GM18861 (cell line): ENCODE measurements around the gene CEP76.
"Not testable (repeated sequence)": the region's sequence is repeated elsewhere in the genome, so short reads cannot be mapped to it uniquely, and the experiment has no call there.

Experiments
- ATAC-seq: cut with Tn5 transposase; IDR thresholded peaks from one replicate; pipeline ENCODE4 v1.9.1; 2021; ENCODE audit not compliant: unreplicated experiment

The CEP76 gene

DNA sequence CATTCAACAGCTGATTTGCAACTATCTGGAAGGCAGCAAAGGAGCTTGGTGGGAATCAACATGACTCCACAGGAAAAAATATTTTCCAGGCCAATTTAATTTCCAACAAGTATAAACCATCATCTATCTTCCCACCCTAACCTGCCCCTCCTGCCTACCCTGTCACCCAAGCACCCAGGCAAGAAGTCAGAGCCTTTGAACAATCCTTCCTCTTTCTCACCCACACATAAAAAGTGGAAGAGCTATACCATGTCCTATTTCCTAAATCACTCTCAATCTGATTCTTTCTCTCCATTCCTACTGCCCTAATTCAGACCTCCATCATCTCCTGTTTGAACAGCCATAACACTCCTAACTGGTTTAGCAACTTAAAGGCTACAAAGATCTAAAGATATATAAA is 57.3 kb downstream of the CEP76 start:
- ATAC-seq: no peak

DNA sequence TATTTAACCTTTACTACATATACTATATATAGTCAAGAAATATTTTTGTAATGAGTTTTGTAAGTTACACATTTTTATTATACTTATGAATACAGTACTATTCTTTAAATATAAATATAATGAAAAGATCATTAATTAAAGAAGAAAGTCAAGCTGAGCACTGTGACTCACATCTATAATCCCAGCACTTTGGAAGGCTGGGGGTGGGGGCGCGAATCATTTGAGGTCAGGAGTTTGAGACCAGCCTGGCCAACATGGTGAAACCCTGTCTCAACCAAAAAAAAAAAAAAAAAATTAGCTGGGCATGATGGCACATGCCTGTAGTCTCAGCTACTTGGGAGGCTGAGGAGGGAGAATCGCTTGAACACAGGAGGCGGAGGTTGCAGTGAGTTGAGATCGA is 58.8 kb downstream of the CEP76 start:
- ATAC-seq: not testable (repeated sequence)

DNA sequence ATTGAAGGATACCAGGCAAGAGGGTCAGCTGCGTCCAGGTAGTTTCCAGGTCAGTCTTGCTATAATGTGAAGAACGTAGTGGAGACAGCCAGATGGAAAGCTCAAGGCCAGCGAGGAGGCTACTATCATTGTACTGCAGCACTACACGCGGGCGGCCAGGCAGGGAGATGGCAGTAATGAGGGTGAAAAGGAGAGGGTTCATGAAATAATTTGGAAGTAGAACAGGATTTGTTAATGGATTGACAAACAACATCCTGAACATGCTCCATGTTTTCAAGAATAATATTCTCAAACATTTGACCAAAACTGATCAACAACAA is 61.7 kb downstream of the CEP76 start:
- no peak for ATAC-seq

DNA sequence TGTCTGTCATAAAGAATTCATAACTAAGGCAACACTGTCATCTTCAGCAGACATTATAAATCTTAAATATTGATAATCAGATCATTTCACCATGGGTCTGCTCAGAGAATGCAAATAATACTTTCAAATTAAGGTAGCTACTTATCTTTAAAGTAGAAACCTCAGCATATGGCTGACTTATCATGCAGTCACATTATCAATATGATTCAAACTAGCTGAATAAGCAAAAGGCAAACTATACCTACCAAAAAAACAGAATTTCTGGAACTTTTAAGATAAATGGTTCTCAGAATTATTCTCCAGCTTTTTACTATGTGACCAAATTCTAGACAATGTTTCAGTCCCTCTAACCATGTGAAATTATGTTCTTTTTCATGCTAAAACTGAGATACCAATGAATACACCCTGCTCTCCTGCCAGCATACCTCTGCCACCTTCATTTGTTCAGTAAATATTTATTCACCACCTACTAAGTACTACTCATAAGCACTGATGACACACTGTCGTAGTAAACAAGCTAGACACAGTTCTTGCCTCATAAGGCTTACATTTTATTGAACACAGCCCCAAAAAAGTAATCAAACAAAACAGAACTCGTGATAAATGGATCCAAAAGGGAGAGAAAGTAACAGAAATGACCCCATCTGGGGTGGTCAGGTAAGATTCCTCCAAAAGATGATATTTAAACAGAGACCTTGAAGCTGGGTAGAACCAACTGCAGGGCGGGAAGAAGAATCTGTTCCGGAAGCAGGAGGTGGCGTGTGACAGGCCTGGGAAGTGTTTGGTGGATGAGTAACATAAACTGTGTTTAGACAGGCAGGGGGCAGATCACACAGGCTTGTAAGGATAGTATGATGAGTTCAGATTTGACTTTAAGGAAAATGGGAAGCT is 62.3 kb downstream of the CEP76 start:
- no peak for ATAC-seq

DNA sequence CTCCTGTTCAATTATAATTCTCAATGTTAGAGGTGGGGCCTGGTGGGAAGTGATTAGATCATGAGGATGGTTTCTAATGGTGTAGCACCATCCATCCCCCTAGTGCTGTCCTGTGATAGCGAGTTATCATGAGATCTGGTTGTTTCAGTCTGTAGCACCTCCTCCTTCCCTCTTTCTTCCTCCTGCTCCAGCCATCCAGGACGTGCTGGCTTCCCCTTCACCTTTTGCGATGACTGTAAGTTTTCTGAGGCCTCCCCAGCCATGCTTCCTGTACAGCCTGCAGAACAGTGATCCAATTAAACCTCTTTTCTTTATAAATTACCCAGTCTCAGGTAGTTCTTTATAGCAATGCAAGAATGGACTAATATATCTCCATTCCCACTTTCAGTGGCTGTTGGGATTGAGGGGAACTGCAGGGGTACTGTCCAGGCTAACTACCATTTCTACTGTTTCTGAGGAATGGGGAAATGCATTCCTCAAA is 63.8 kb downstream of the CEP76 start:
- no peak for ATAC-seq

DNA sequence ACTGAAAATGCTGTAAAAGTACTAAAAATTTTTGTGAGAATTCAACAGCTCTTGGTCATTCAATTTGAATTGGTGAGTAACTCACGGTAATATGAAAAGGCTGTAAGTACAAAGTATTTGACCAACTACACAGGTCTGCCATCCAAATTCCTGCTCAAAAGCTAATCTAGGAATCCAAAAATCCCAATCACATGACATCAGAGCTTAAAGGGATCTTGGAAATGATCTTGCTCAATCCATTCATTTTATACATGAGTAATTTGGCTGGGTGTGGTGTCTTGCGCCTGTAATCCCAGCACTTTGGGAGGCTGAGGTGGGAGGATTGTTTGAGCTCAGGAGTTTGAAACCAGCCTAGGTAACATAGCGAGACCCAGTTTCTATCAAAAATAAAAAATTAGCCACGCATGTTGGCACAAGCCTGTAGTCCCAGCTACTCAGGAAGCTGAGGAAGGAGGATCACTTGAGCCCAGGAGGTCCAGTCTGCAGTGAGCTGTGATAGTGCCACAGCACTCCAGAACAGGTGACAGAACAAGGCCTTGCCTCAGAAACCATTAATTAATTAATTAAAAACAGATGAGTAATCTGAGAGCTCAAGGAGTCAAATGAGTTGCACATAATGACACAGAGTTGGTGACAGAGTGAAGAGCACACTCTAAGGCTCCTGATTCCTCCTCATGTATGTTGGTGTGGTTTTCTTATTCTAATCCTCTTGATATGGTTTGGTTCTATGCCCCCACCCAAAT is 64.5 kb downstream of the CEP76 start:
- ATAC-seq: no peak

DNA sequence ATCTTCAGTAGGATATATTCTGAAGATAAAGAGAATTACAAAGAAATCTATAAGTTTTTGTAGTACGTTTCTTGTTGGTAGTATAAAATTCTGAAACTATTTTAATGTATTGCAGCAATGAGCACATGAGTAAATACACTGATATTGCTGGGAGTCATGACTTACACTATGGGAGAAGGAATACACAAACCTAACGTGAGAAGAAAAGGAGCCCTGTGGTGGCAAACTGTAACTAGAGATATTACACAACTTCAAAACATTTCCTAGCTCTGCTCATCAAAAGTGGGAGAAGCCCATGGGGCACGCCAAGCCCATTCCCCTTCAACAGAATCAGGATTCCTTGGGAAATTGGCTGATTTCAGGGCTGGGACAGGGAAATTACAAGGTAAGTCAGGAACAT is 65.1 kb downstream of the CEP76 start:
- no peak for ATAC-seq

DNA sequence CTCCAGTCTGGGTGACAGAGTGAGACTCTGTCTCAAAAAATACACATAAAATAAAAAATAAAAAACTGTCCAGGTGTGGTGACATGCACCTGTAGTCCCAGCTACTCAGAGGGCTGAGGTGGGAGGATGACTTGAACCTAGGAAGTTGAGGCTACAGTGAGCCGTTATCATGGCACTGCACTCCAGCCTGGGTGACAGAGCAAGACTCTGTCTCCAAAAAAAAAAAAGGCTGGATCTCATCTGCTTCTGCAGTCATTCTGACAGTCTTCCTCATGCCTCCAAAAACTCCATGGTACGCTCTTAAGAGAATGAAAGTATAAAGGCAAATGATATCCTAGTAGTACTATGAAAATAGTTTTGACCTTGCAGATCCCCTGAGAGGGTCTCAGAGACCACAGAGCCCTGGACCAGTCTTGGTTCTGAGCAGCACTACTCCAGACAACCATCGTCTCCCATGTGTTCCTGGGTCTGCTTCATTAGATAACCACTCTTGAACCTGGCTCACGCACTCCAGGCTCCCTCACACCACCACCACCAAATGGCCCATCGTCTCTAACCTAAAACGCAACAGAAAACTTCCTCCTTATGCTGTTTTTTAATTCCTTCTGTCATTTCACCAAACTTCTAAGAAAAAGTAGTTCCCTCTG is 70.6 kb downstream of the CEP76 start:
- ATAC-seq: no peak

DNA sequence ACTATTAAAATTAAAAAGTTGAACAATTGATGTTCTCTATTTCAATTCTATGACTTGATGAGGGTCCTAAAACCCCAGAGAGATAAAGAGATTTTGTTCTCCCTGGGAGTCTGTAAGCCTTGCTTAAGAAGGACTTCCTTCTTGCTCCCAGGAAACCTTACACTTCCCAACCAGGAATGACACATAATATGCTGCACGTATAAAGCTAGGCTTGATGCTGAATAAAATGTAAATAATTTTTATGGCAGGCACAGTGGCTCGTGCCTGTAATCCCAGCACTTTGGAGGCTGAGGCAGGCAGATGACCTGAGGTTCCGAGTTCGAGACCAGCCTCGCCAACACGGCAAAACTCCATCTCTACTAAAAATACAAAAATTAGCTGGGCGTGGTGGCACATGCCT is 72.4 kb downstream of the CEP76 start:
- ATAC-seq: no peak

DNA sequence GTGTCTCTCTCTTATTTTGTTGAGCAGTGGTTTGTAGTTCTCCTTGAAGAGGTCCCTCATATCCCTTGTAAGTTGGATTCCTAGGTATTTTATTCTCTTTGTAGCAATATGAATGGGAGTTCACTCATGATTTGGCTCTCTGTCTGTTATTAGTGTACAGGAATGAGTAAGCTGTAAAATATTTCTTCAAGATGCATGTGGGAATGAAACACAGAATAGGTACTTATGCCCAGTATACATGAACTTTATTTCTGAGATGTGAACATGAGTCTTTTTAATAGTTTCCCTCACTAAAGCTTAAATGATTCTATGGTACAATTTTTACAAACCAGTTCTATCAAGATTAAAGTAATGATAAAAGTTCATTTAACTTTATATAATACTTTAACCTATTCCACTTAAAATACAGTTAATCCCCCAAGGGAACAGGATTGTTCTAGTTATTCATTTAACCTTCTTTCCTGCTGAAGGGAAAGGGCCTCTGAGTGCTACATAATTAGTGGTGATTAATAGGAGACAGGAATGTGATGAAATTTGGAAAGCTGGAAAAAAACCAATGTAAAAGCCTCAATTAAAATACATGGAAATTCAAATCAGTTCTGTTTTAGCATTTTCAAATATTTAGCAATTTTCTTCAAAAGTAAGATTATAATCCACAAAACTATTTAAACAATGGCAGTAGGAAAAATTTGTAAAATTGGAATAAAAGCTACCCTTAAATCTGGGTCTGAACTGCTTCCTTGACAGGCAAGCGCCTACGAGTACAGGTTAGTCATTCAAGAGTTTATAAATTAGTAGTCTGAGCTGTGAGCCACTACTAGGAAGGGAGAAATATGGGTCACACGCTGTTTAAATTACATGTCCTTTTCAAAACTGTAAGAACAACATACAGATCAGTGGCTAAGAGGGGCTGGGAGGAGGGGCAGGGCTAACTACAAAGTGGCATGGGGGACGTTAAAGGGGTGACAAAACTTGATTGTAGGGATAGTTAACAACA is 73.5 kb downstream of the CEP76 start:
- ATAC-seq: no peak

DNA sequence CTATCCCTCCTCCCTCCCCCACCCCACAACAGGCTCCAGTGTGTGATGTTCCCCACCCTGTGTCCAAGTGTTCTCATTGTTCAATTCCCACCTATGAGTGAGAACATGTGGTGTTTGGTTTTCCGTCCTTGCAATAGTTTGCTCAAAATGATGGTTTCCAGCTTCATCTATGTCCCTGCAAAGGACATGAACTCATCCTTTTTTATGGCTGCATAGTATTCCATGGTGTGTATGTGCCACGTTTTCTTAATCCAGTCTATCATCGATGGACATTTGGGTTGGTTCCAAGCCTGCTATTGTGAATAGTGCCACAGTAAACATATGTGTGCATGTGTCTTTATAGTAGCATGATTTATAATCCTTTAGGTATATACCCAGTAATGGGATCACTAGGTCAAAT is 75.3 kb downstream of the CEP76 start:
- not testable (repeated sequence) for ATAC-seq

DNA sequence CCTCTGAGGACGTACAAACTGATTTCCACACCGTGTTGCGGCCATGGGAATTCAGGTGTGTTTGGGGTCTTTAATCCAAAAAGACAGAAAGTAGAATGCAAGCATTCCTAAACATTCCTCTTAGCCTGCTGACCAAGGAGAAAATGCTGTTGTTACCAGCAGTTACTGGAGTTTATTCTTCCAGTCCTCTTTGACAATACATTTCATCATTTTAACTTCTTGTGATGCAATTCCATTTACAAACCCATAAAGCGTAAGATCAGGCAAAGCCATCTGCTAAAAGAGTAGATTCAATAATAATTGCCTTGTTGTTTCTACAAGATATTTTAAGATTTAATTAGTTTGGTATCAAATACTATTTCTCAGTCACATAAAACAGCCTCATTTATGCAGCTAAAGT is 77.3 kb downstream of the CEP76 start:
- ATAC-seq: no peak
